GM23338 (cell line): ENCODE results near the gene INTS14. TPM values are rescaled to one million over a fixed set of nuclear protein-coding genes. Genes with fewer than 3 reads are reported as not detected.
A peak's percentile ranks its signal among the peaks of the same experiment; 100 is the strongest.

Experiments
- ATAC-seq: fragments of 200-7000 bp; cut with Tn5 transposase; 3 replicates; pipeline ENCODE4 v1.9.1; 2020
- DNase-seq: peaks from one replicate; pipeline ENCODE4 v3.0.0-alpha.2; 2015; ENCODE audit warnings: low spot score
- H2AFZ ChIP-seq: fragments of 200-600 bp; sonication (generic); 2 replicates; pipeline ENCODE4 v1.8.0; 2016; ENCODE audit warnings: antibody characterized with exemption, mild to moderate bottlenecking, moderate library complexity
- H3F3A ChIP-seq: fragments of 200-600 bp; sonication (generic); replicated peaks from 2 replicates; pipeline ENCODE4 v1.8.0; 2017; ENCODE audit warnings: antibody characterized with exemption, mixed run types, low read depth
- H3K27ac ChIP-seq: fragments of 200-600 bp; sonication (generic); 2 replicates; pipeline ENCODE4 v1.6.1; 2016; ENCODE audit warnings: low read depth
- H3K27me3 ChIP-seq: fragments of 200-600 bp; sonication (generic); 2 replicates; pipeline ENCODE4 v1.8.0; 2016; ENCODE audit warnings: mild to moderate bottlenecking, mixed run types, moderate library complexity; ENCODE audit not compliant: insufficient read depth
- H3K36me3 ChIP-seq: fragments of 200-600 bp; sonication (generic); 2 replicates; pipeline ENCODE4 v1.8.0; 2016; ENCODE audit warnings: mild to moderate bottlenecking; ENCODE audit not compliant: insufficient read depth
- H3K4me1 ChIP-seq: fragments of 200-600 bp; sonication (generic); 2 replicates; pipeline ENCODE4 v1.8.0; 2016; ENCODE audit warnings: mild to moderate bottlenecking, moderate library complexity; ENCODE audit not compliant: insufficient read depth
- H3K4me2 ChIP-seq: fragments of 200-600 bp; sonication (generic); 2 replicates; pipeline ENCODE4 v1.7.1; 2017; ENCODE audit warnings: mixed run types
- H3K4me3 ChIP-seq: fragments of 200-600 bp; sonication (generic); 2 replicates; pipeline ENCODE4 v1.6.1; 2016; ENCODE audit warnings: mixed run types
- H3K79me2 ChIP-seq: fragments of 200-600 bp; sonication (generic); replicated peaks from 2 replicates; pipeline ENCODE4 v1.8.0; 2017; ENCODE audit warnings: mild to moderate bottlenecking; ENCODE audit not compliant: insufficient read depth
- H3K9me2 ChIP-seq: fragments of 200-600 bp; sonication (generic); 2 replicates; pipeline ENCODE4 v1.8.0; 2017; ENCODE audit not compliant: insufficient read depth
- H4K20me1 ChIP-seq: fragments of 200-600 bp; sonication (generic); replicated peaks from 2 replicates; pipeline ENCODE4 v1.8.0; 2017; ENCODE audit warnings: mild to moderate bottlenecking; ENCODE audit not compliant: insufficient read depth
- H3K27ac Mint-ChIP-seq: 2 replicates; pipeline ENCODE4 v1.8.0; 2020; ENCODE audit warnings: inconsistent platforms, mild to moderate bottlenecking, moderate library complexity, mixed read lengths
- H3K27me3 Mint-ChIP-seq: 3 replicates; pipeline ENCODE4 v1.8.0; 2022; ENCODE audit warnings: low read depth, mild to moderate bottlenecking, moderate library complexity, mixed read lengths, inconsistent platforms; ENCODE audit not compliant: insufficient read depth, poor library complexity
- H3K36me3 Mint-ChIP-seq: 3 replicates; pipeline ENCODE4 v1.8.0; 2021; ENCODE audit warnings: low read depth, mild to moderate bottlenecking, inconsistent platforms, moderate library complexity, mixed read lengths
- H3K4me1 Mint-ChIP-seq: 3 replicates; pipeline ENCODE4 v1.8.0; 2020; ENCODE audit warnings: mild to moderate bottlenecking, inconsistent platforms, mixed read lengths
- H3K4me3 Mint-ChIP-seq: 3 replicates; pipeline ENCODE4 v1.8.0; 2021; ENCODE audit warnings: moderate library complexity, mild to moderate bottlenecking, inconsistent platforms, mixed read lengths
- H3K9me3 Mint-ChIP-seq: 3 replicates; pipeline ENCODE4 v1.8.0; 2020; ENCODE audit warnings: moderate library complexity, mild to moderate bottlenecking, inconsistent platforms, mixed read lengths
- CREB1 ChIP-seq: fragments of 250-450 bp; sonication (Bioruptor Pico); IDR thresholded peaks from 2 replicates; pipeline ENCODE4 v1.5.0; 2020; ENCODE audit warnings: low read depth, mild to moderate bottlenecking, moderate library complexity
- ETS1 ChIP-seq: IDR thresholded peaks from 2 replicates; pipeline ENCODE4 v1.6.1; 2016; ENCODE audit warnings: antibody characterized with exemption
- EZH2phosphoT487 ChIP-seq: fragments of 200-600 bp; sonication (generic); IDR thresholded peaks from one replicate; pipeline ENCODE4 v1.8.1; 2018; ENCODE audit warnings: antibody characterized with exemption; ENCODE audit not compliant: unreplicated experiment
- JUNB ChIP-seq: IDR thresholded peaks from one replicate; pipeline ENCODE4 v1.6.1; 2016; ENCODE audit warnings: antibody characterized with exemption; ENCODE audit not compliant: unreplicated experiment
- NANOG ChIP-seq: IDR thresholded peaks from 2 replicates; pipeline ENCODE4 v1.6.1; 2016; ENCODE audit warnings: antibody characterized with exemption, borderline replicate concordance
- POLR2AphosphoS5 ChIP-seq: IDR thresholded peaks from 2 replicates; pipeline ENCODE4 v1.6.1; 2016; ENCODE audit warnings: antibody characterized with exemption, low read depth
- STAT1 ChIP-seq: IDR thresholded peaks from one replicate; pipeline ENCODE4 v1.6.1; 2016; ENCODE audit warnings: antibody characterized with exemption; ENCODE audit not compliant: unreplicated experiment
- ZNF114 ChIP-seq: fragments of 250-450 bp; sonication (Bioruptor Pico); IDR thresholded peaks from 2 replicates; pipeline ENCODE4 v1.5.0; 2020; ENCODE audit warnings: mild to moderate bottlenecking, moderate library complexity
- ZNF331 ChIP-seq: fragments of 250-450 bp; sonication (Bioruptor Pico); IDR thresholded peaks from 2 replicates; pipeline ENCODE4 v1.5.0; 2020; ENCODE audit warnings: low read depth, mild to moderate bottlenecking, moderate library complexity
- polyA plus RNA-seq: library from polyadenylated mRNA; unstranded; fragments of >200 nt; fragmentation: Nextera tagmentation; extraction: Ambion mirVana; gene quantifications from 2 replicates; pipeline ENCODE4 v1.2.1, GENCODE V29; 2016
- total RNA-seq: library from RNA; depleted of rRNA; stranded (reverse); fragments of >200 nt; shearing (Covaris generic); gene quantifications from 2 replicates; pipeline ENCODE4 v1.2.3, GENCODE V29; 2014
- TF ChIP-seq, protein P1 (sequence below): IDR thresholded peaks from one replicate; pipeline ENCODE4 v1.6.1; 2018; ENCODE audit warnings: antibody characterized with exemption; ENCODE audit not compliant: unreplicated experiment
- TF ChIP-seq, protein P2 (sequence below), 2 experiments: fragments of 200-600 bp in 1 of 2; sonication (generic) in 1 of 2; conservative IDR thresholded peaks; 2 replicates each; pipeline versions ENCODE4 v1.5.1 to v1.6.1; 2016 to 2017; ENCODE audit warnings: antibody characterized with exemption in 2 of 2, low read depth in 2 of 2, mild to moderate bottlenecking in 2 of 2, moderate library complexity in 1 of 2

Gene INTS14
- total and polyA plus RNA-seq, 2 experiments from 2014 or later: 15.2 to 37.7 TPM

DNA sequence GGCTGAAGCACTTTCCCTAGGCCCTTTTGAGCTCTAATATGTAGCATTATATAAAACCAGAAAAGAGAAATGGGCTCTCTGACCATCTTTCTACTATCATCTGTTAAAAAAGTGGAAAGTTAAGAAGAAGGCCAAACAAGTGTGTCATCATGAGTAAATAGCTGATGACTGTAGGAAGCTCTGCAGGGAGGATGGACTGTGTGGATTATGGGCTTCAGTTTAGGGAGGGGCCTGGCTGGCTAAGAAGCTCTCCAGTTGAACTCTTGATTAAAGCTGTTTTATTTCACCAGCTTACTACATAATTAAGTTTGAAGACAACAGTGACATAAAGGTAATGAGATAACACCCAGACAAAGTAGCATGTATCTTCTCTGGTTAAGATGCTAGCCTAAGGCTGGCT lies 30.6 kb downstream of the INTS14 start (continued):
- TF ChIP-seq, protein P1, sequence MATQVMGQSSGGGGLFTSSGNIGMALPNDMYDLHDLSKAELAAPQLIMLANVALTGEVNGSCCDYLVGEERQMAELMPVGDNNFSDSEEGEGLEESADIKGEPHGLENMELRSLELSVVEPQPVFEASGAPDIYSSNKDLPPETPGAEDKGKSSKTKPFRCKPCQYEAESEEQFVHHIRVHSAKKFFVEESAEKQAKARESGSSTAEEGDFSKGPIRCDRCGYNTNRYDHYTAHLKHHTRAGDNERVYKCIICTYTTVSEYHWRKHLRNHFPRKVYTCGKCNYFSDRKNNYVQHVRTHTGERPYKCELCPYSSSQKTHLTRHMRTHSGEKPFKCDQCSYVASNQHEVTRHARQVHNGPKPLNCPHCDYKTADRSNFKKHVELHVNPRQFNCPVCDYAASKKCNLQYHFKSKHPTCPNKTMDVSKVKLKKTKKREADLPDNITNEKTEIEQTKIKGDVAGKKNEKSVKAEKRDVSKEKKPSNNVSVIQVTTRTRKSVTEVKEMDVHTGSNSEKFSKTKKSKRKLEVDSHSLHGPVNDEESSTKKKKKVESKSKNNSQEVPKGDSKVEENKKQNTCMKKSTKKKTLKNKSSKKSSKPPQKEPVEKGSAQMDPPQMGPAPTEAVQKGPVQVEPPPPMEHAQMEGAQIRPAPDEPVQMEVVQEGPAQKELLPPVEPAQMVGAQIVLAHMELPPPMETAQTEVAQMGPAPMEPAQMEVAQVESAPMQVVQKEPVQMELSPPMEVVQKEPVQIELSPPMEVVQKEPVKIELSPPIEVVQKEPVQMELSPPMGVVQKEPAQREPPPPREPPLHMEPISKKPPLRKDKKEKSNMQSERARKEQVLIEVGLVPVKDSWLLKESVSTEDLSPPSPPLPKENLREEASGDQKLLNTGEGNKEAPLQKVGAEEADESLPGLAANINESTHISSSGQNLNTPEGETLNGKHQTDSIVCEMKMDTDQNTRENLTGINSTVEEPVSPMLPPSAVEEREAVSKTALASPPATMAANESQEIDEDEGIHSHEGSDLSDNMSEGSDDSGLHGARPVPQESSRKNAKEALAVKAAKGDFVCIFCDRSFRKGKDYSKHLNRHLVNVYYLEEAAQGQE: no peak
- no peak for TF ChIP-seq CREB1
- TF ChIP-seq ZNF331: no peak
- TF ChIP-seq NANOG: no peak
- TF ChIP-seq POLR2AphosphoS5: no peak
- TF ChIP-seq STAT1: no peak
- no peak for TF ChIP-seq ETS1

- Histone ChIP-seq H3K27me3 (no peaks in the 10 kb centered on the region), H4K20me1 (no peaks in the 10 kb centered on the region), H2AFZ (no peak overlapping the region), H3F3A (no peaks in the 10 kb centered on the region; the same call in 1 of the 2 replicates), H3K9me2 (no peaks in the 10 kb centered on the region), H3K4me1 (no peaks in the 10 kb centered on the region; the same call in 1 of the 2 replicates), H3K79me2 (no peaks in the 10 kb centered on the region), H3K4me2 (no peak overlapping the region), H3K36me3 (peaks cover 16% of the 10 kb centered on the region), H3K4me3 (no peak overlapping the region), H3K27ac (peak overlapping the region; percentile 73)
- H3K27me3 Mint-ChIP-seq: no peaks in the 10 kb centered on the region
- H3K9me3 Mint-ChIP-seq: no peaks in the 10 kb centered on the region
- peaks cover 59% of the 10 kb centered on the region; the same call in 2 of the 3 replicates for H3K36me3 Mint-ChIP-seq
- TF ChIP-seq EZH2phosphoT487 (no peak), NANOG (no peak), STAT1 (no peak), ZNF114 (CRISPR knock-in tag) (no peak), ZNF331 (no peak), ETS1 (no peak), JUNB (no peak), POLR2AphosphoS5 (no peak)
- TF ChIP-seq, protein P2, sequence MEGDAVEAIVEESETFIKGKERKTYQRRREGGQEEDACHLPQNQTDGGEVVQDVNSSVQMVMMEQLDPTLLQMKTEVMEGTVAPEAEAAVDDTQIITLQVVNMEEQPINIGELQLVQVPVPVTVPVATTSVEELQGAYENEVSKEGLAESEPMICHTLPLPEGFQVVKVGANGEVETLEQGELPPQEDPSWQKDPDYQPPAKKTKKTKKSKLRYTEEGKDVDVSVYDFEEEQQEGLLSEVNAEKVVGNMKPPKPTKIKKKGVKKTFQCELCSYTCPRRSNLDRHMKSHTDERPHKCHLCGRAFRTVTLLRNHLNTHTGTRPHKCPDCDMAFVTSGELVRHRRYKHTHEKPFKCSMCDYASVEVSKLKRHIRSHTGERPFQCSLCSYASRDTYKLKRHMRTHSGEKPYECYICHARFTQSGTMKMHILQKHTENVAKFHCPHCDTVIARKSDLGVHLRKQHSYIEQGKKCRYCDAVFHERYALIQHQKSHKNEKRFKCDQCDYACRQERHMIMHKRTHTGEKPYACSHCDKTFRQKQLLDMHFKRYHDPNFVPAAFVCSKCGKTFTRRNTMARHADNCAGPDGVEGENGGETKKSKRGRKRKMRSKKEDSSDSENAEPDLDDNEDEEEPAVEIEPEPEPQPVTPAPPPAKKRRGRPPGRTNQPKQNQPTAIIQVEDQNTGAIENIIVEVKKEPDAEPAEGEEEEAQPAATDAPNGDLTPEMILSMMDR (conservative IDR thresholded peaks at IDR 0.05; ENCODE audit: low read depth in 2 of 2): no peak
- TF ChIP-seq, protein P1: no peak
- H3K4me1 Mint-ChIP-seq: peaks cover 31% of the 10 kb centered on the region
- ATAC-seq: no peak
- H3K27ac Mint-ChIP-seq: peak overlapping the region; percentile 58
- DNase-seq: no peak
- no peak overlapping the region for H3K4me3 Mint-ChIP-seq
Measured at GRCh38 chr15:65579762-65580161, 31.2 kb downstream of the INTS14 start.
